HG03521 (cell line): ENCODE results near the gene ZDHHC14.
"Not testable (repeated sequence)": the region's sequence is repeated elsewhere in the genome, so short reads cannot be mapped to it uniquely, and the experiment has no call there.

ENCODE experiments used
- ATAC-seq: cut with Tn5 transposase; IDR thresholded peaks from one replicate; pipeline ENCODE4 v1.9.1; 2021; ENCODE audit warnings: mild to moderate bottlenecking, moderate library complexity; ENCODE audit not compliant: unreplicated experiment

ZDHHC14 gene

DNA sequence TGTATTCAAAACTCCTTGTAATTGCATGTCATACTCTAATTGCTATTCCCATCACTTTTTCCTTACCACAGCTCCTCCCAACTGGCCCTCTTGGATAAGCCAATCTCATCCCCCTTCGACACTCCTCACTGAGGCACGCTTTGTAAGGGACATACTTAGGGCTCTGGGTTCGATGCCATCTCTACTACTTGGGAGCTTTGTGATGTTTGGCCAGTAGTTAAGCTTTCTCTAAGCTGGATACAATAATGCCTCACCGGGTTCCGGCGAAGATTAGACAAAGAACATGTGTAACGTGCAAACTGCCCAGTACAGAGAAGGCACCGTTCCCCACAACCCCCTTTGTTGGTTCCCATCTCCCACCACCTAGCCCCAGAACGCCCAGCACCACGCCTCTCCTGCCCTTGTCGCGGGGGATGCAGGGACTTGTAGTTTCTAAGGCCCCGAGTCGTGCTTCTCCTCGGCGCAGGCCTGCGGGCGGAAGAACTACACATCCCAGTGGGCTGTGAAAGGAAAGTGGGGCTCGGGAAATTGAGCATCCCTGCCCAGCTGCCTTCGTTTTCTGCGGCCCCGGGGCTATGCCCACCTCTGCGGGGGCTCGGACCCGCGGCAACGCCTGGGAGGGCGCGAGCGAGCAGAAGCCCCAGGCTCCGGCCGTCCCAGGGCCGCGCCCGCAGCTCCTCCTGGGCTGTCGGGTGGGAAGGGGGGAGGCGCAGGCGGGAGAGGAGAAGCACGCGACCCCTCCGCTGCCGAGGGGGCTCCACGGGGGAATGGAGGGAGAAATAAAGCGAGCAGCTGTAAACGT, 1.1 kb upstream of the ZDHHC14 start:
- ATAC-seq = peak; percentile 66

- ATAC-seq = peak; percentile 1
These were observed 572 bp upstream of the ZDHHC14 start for GRCh38 chr6:157380458-157380778.

DNA sequence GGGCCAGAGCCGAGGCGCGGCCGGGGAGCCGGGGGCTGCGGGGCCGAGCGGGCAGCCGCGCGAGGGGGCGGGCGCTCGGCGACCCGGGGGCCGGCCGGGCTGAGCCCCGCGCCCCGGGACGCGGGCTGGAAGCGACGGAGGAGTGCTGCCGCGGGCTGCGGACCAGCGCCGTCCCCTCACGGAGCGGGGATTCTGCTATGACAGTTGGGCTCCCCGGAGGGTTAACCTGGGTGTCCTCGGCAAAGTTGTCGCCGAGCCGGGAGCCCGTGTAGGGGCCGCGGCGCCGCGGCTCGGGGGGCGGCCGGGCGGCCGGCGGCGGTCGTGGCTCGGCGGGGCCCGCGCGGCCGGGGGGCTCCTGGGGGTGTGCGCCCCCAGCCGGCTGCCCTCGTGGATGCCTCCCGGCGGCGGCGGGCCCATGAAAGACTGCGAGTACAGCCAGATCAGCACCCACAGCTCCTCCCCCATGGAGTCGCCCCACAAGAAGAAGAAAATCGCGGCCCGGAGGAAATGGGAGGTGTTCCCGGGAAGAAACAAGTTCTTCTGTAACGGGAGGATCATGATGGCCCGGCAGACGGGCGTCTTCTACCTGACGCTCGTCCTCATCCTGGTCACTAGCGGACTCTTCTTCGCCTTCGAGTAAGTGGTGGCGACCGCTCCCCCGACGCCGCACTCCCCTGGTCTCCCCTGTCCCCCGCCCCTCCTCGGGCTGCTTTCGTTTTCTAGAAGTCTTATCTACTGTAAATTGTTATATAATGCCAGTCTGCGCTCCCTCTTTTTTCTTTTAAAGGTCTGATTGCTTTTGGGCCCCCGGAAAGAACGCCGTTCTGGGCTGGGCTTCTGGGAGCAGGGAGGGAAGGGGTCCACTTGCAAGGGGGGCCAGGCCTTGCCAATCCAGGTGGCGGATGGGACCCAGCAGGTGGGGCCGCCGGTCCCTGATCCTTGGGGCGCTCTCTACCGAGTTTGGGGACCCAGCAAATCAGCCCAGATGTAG, 936 bp downstream of the ZDHHC14 start:
- peak; percentile 12 for ATAC-seq

DNA sequence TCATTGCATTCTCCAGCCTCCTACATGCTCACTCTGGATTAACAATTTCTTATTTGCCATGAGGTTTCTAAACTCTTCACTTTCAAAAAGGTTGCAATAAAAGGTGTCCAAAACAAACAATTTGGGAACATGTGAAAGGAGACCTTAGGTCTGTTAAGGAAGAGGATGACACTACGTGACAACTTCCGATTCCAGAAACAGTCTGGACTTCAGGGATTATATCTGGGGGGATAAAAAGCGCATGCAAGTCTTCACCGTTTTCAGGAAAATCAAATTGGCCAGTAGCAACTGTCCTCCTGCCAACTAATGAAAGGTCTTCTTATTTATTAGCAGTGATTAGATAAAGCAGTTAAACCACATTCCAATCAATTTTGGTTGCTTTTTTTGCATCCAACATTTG, 1.8 kb downstream of the ZDHHC14 start:
- no peak for ATAC-seq

GRCh38 chr6:157383471-157383870, 2.5 kb downstream of the ZDHHC14 start:
- ATAC-seq = no peak

DNA sequence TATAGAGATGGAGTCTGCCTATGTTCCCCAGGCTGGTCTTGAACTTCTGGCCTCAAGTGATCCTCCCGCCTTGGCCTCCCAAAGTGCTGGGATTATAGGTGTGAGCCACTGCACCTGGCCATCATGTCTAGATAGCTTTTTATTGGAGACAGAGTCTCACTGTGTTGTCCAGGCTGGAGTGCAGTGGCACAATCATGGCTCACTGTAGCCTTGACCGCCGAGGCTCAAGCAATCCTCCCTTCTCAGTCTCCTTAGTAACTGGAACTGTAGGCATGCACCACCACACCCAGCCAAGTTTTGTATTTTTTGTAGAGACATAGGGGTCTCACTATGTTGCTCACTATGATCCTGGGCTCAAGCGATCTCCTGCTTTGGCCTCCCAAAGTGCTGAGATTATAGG, 4.0 kb downstream of the ZDHHC14 start:
- ATAC-seq = not testable (repeated sequence)

DNA sequence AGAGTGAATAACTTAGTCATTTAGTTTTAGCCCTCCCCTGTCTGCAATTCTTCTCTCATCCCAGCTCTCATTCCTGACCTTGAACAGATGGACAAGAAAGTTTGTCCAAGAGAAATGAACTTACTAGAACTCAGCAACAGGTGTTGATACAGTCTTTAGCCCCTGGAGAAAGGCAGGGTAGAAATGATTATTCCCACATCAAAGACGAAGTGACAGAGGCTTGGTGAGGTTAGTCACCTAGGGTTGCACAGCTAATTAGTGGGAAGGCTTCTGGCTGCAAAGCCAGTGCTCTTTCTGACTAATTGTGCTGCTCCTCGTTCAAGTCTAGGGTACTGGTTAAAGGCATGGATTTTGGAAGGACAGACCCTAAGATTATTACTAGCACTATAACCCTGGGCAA, 4.5 kb downstream of the ZDHHC14 start:
- ATAC-seq = no peak

DNA sequence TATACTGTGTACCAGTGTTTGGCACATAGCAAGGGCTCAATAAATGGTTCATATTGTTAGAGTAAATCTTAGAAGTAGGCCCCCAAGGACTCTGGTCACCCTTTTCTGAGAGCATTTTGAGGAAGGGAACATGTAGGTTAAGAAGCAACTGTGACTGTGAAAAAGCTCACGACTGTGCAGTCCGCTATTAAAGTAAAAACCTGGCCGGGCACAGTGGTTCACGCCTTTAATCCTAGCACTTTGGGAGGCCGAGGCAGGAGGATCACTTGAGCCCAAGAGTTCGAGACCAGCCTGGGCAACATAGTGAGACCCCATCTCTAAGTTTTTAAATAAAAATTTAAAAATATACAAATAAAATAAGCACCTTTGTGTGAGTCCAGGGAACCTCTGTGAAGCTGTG, 5.0 kb downstream of the ZDHHC14 start:
- no peak for ATAC-seq

DNA sequence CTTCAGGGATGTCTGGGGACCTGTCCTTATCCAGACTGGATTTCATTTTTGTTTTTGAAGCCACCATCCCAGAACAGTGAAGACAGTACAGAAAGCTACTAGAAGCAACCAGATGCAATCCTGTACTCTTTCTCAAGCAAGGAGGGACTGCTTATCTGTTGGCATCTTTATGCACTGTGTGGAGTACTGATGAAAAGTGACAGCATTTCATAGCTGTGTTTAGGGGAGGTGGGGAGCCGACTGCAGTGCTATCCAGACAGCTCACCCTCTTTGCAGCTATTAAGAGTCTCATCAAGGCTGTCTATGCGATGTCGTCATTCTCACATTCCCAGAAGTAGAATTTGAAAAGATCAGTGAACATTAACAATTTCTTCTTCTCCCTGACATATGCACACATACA, 5.5 kb downstream of the ZDHHC14 start:
- no peak for ATAC-seq

- no peak for ATAC-seq
These were observed 7.9 kb downstream of the ZDHHC14 start for GRCh38 chr6:157388924-157389323.

DNA sequence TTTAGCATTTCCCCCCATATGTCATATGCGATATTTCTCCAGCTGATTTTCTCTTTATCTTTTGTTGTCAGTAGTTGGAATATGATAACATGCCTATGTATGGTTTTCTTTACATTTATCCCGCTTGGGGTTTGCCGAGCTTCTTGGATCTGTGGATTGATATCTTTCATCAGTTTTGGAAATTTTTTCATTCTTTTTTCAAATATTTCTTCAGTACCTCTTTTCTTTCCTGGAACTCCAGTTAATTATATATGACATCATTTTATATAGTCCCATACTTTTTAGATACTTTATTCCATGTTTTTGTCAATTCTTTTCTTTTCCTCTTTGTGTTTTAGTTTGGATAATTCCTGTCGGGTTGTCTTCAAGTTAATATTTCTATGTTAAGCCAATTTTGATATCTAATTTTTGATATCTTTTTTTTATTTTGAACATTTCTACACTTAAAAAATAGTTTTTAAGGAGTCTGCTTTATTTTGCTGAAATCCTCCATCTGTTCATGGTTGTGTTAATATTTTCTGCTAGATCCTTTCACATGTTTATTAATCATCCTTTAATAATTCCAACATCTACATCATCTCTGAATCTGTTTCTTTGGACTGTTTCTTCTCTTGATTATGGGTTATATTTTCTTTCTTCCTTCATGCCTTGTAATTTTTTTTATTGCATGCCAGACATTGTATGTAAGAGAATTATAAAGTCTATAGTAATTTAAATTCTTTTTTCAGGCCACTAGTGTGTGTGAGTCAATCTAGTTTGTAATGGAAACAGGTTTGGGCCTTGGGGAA, 9.5 kb downstream of the ZDHHC14 start:
- ATAC-seq = no peak

GRCh38 chr6:157392927-157393668, 12.1 kb downstream of the ZDHHC14 start:
- ATAC-seq = no peak

- ATAC-seq = no peak
These were observed 12.8 kb downstream of the ZDHHC14 start for GRCh38 chr6:157393669-157394327.

DNA sequence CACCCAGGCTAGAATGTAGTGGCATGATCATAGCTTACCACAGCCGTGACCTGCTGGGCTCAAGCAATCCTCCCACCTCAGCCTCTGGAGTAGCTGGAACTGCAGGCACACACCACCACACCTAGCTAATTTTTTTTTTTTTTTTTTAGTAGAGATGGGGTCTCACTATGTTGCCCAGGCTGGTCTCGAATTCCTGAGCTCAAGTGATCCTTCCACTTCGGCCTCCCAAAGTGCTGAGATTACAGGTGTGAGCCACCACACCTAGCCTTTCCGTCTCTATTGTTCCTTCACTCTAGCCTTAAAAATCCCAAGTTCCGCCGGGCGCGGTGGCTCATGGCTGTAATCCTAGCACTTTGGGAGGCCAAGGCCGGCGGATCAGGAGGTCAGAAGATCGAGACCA, 14.2 kb downstream of the ZDHHC14 start:
- not testable (repeated sequence) for ATAC-seq

DNA sequence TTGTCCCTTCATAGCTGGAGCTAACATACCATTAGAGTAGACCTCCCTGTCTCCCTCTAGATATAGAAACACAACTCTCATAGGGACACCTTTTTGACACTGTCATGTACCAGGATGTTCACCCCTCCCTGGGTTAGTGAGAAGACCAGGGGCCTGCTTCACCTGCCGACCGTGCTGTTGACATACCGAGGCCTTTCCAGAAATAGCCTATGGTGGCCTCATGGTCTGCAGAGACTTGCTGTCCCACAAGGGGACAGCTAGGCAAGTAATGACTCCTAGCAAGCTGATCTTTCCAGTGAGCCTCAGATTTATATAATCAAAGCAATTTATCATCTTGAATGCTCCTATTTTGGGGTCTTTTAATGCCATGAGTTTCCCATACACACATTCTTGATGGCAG, 15.0 kb downstream of the ZDHHC14 start:
- ATAC-seq = no peak

DNA sequence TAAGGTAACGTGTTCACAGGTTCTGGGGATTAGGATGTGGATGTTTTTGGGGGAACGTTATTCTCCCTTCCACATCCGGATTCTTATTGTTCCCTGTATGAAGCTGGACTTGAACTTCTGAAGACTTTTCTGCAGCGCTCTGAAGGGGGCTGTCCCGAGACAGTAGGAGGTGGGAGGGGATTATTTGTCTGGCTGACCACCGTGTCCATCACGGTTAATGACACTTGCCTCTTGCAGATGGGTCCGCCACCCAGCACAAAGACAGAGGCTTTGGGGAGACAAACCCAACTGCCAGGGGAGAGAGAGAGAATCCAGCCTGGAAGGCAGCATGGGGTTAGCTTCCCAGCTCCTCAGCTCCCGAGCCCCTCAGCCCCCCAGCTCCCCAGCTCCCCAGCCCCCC, 16.7 kb downstream of the ZDHHC14 start:
- ATAC-seq = no peak

DNA sequence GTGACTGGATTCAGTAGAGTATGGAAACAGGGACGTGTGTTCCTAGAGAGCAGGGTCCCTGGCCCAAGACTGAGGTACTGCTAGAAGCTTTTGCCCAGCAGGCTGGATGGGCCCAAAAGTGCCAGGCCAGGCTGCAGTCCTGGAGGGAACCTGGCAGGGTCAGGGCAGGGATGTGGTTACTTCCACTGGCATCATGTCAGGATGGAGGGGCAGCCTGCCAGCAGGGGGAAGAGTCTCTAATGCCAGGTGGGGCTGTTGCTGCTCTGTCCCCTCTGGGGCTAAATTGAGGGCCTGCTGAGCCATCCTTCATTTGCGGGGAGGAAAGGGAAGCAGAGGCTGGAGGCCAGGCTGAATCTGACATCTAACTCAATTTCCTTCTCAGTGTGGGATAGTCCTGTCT, 17.2 kb downstream of the ZDHHC14 start:
- no peak for ATAC-seq

- no peak for ATAC-seq
These were observed 19.7 kb downstream of the ZDHHC14 start for GRCh38 chr6:157400676-157401075.

- no peak for ATAC-seq
These were observed 20.8 kb downstream of the ZDHHC14 start for GRCh38 chr6:157401734-157402338.
